ENCODE data around the gene NECTIN4. TPM values are rescaled to one million over a fixed set of nuclear protein-coding genes. Genes with fewer than 3 reads are reported as not detected.

The NECTIN4 gene
- total and polyA plus RNA-seq, 2 of the 13 experiments (the other 11 are each of a cell fraction or from before 2014, with no cell fraction given): 5.9 to 12.4 TPM

- TF ChIP-seq KDM2A (CRISPR knock-in tag; IDR thresholded peaks at IDR 0.05; ENCODE audit: borderline replicate concordance, low read depth) (0 out of 2 replicates have a peak, but pooled peaks have one; percentile 26), SP4 (CRISPR knock-in tag; IDR thresholded peaks at IDR 0.05) (0 out of 2 replicates have a peak, but pooled peaks have one; percentile 14), ZBTB3 (CRISPR knock-in tag; IDR thresholded peaks at IDR 0.05; ENCODE audit: borderline replicate concordance, low read depth) (no peak), TERF1 (CRISPR knock-in tag; IDR thresholded peaks at IDR 0.05) (no peak), ZNF615 (CRISPR knock-in tag; IDR thresholded peaks at IDR 0.05; ENCODE audit: borderline replicate concordance) (no peak), ATF2 (CRISPR knock-in tag; IDR thresholded peaks at IDR 0.05) (no peak), CBX5 (CRISPR knock-in tag; IDR thresholded peaks at IDR 0.05; ENCODE audit: borderline replicate concordance) (no peak), ZNF382 (CRISPR knock-in tag; IDR thresholded peaks at IDR 0.05; ENCODE audit: borderline replicate concordance) (no peak), KLF11 (CRISPR knock-in tag; IDR thresholded peaks at IDR 0.05) (no peak), RXRA (CRISPR knock-in tag; IDR thresholded peaks at IDR 0.05) (no peak), HOXD1 (CRISPR knock-in tag; IDR thresholded peaks at IDR 0.05) (no peak), ZNF260 (CRISPR knock-in tag; IDR thresholded peaks at IDR 0.05; ENCODE audit: borderline replicate concordance, low read depth) (no peak), ZNF431 (CRISPR knock-in tag; IDR thresholded peaks at IDR 0.05; ENCODE audit: borderline replicate concordance, low read depth) (peak; percentile 55; the same call in 1 of the 2 replicates), SP2 (CRISPR knock-in tag; IDR thresholded peaks at IDR 0.05) (no peak), HBP1 (CRISPR knock-in tag; IDR thresholded peaks at IDR 0.05; ENCODE audit: low read depth) (peak; percentile 34; the same call in 1 of the 2 replicates), ZNF207 (IDR thresholded peaks at IDR 0.05; ENCODE audit: borderline replicate concordance) (no peak), ETV6 (CRISPR knock-in tag; conservative IDR thresholded peaks at IDR 0.05) (no peak), NCOA2 (CRISPR knock-in tag; IDR thresholded peaks at IDR 0.05) (no peak), RORA (CRISPR knock-in tag; IDR thresholded peaks at IDR 0.05) (no peak; the same call in 1 of the 2 replicates), SKI (IDR thresholded peaks at IDR 0.05; ENCODE audit: partially characterized antibody) (peak; percentile 68), HMGA1 (CRISPR knock-in tag; conservative IDR thresholded peaks at IDR 0.05) (no peak), NFATC3 (CRISPR knock-in tag; IDR thresholded peaks at IDR 0.05) (no peak), KLF9 (CRISPR knock-in tag; IDR thresholded peaks at IDR 0.05; ENCODE audit: low read depth) (no peak), ZNF660 (CRISPR knock-in tag; IDR thresholded peaks at IDR 0.05; ENCODE audit: borderline replicate concordance, low read depth) (no peak), THAP11 (CRISPR knock-in tag; IDR thresholded peaks at IDR 0.05) (peak; percentile 82), RFXANK (CRISPR knock-in tag; IDR thresholded peaks at IDR 0.05) (no peak), NR2F6 (IDR thresholded peaks at IDR 0.05) (peak; percentile 58), NR2F6 (CRISPR knock-in tag; IDR thresholded peaks at IDR 0.05) (no peak), ZNF629 (CRISPR knock-in tag; conservative IDR thresholded peaks at IDR 0.05) (no peak), ZNF256 (CRISPR knock-in tag; conservative IDR thresholded peaks at IDR 0.05) (no peak)
Observed at GRCh38 chr1:161132410-161133219, 43.3 kb upstream of the NECTIN4 start, which contains the start of gene DEDD (continued).

All from HepG2 (cell line).